G401.6 (cell line): ENCODE data around the gene OCA2.
"Not testable (repeated sequence)": the region's sequence is repeated elsewhere in the genome, so short reads cannot be mapped to it uniquely, and the experiment has no call there.

ENCODE experiments used
- FAIRE-seq: peaks from 2 replicates; lab custom pipeline; 2012; peaks lifted over from hg19 to GRCh38; lab: Jason Lieb, UNC

The OCA2 gene

GRCh38 chr15:28022181-28022580 lies 76.9 kb downstream of the OCA2 start:
- FAIRE-seq: no peak

GRCh38 chr15:28021281-28022039 lies 77.7 kb downstream of the OCA2 start:
- FAIRE-seq: no peak

GRCh38 chr15:28020644-28021043 lies 78.5 kb downstream of the OCA2 start:
- no peak for FAIRE-seq

GRCh38 chr15:28019594-28020309 lies 79.4 kb downstream of the OCA2 start:
- no peak for FAIRE-seq

- FAIRE-seq: no peak
Measured at GRCh38 chr15:28018291-28019044, 80.6 kb downstream of the OCA2 start.

GRCh38 chr15:28017423-28017924 lies 81.6 kb downstream of the OCA2 start:
- FAIRE-seq: no peak

GRCh38 chr15:28015855-28016254 lies 83.3 kb downstream of the OCA2 start:
- no peak for FAIRE-seq

- no peak for FAIRE-seq
Measured at GRCh38 chr15:28014623-28015200, 84.4 kb downstream of the OCA2 start.

- FAIRE-seq: no peak
Measured at GRCh38 chr15:28013976-28014375, 85.1 kb downstream of the OCA2 start.

GRCh38 chr15:28013480-28013879 lies 85.6 kb downstream of the OCA2 start:
- FAIRE-seq: no peak

GRCh38 chr15:28012231-28012630 lies 86.9 kb downstream of the OCA2 start:
- no peak for FAIRE-seq

GRCh38 chr15:28008175-28008574 lies 90.9 kb downstream of the OCA2 start:
- not testable (repeated sequence) for FAIRE-seq

GRCh38 chr15:28006116-28006905 lies 92.8 kb downstream of the OCA2 start:
- FAIRE-seq: no peak

GRCh38 chr15:28005004-28005527 lies 94.0 kb downstream of the OCA2 start:
- FAIRE-seq: no peak

- no peak for FAIRE-seq
Measured at GRCh38 chr15:28004143-28005003, 94.7 kb downstream of the OCA2 start.

GRCh38 chr15:28003302-28004037 lies 95.6 kb downstream of the OCA2 start:
- no peak for FAIRE-seq

- no peak for FAIRE-seq
Measured at GRCh38 chr15:28002867-28003266, 96.2 kb downstream of the OCA2 start.

- no peak for FAIRE-seq
Measured at GRCh38 chr15:28002136-28002861, 96.8 kb downstream of the OCA2 start.

- no peak for FAIRE-seq
Measured at GRCh38 chr15:28001641-28002040, 97.5 kb downstream of the OCA2 start.
